ENCODE measurements around the gene LYSET. TPM values are rescaled to one million over a fixed set of nuclear protein-coding genes. Genes with fewer than 3 reads are reported as not detected.
A peak's percentile ranks its signal among the peaks of the same experiment; 100 is the strongest.

The LYSET gene
- total RNA-seq, 2 donors from 2014 or later = 31.3 to 36.8 TPM

DNA sequence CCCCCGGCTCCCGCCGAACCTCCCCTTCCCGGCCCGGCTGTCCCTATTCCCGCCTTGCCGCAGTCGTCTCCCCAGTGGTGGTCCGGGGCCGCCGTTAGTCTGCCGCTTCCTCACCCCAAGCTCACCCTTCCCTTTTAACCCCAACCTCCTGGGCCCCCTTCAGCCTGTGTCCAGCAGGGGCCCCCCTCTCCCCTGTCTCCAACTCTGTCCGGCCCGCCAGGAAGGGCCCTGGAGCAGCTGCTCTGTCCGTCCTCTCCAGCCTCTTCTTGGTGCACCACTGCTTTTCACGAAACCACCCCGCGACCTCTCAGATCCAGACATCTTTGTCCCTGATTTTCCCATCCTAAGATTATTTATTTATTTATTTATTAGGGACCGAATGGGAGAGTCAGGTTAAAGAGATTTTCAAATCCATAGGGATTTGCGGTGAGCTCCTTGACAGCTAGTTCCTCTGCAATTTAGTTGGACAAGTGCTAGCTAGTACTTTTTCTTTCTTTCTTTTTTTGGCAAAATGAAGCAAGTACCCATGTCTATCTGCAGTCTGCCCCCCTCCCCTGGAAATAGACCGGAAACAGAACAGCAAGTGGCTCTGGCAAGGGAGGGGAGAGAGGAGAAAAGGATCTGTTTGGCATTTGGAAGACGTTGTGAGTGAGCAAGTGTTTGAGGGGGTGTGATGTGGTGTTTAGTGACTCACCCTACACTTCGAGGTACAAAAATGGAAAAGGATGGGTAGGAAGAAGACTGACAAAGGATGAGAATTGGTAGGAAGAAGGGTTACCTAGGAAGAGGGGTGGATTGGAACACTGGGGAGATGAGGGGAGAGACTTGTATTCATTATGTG lies 22.6 kb downstream of the LYSET start:
- H3K9ac ChIP-seq (ENCODE audit: low read depth in 2 of 2, low read length in 2 of 2) = peak overlapping the region; percentile 76 to 85
- intact Hi-C loops (cut with DNase I) = no loop called here
- peak overlapping the region; percentile 86 for H3K27ac ChIP-seq
- TF ChIP-seq, protein P1, sequence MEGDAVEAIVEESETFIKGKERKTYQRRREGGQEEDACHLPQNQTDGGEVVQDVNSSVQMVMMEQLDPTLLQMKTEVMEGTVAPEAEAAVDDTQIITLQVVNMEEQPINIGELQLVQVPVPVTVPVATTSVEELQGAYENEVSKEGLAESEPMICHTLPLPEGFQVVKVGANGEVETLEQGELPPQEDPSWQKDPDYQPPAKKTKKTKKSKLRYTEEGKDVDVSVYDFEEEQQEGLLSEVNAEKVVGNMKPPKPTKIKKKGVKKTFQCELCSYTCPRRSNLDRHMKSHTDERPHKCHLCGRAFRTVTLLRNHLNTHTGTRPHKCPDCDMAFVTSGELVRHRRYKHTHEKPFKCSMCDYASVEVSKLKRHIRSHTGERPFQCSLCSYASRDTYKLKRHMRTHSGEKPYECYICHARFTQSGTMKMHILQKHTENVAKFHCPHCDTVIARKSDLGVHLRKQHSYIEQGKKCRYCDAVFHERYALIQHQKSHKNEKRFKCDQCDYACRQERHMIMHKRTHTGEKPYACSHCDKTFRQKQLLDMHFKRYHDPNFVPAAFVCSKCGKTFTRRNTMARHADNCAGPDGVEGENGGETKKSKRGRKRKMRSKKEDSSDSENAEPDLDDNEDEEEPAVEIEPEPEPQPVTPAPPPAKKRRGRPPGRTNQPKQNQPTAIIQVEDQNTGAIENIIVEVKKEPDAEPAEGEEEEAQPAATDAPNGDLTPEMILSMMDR (IDR thresholded peaks at IDR 0.05) = peak; percentile 23
- H3K27me3 ChIP-seq = no peaks in the 10 kb centered on the region
- peak; percentile 48 for DNase-seq
- no peaks in the 10 kb centered on the region for H3K9me3 ChIP-seq
- H3K4me3 ChIP-seq = peak overlapping the region; percentile 83
- peaks cover 4% of the 10 kb centered on the region for H3K36me3 ChIP-seq
- no peaks in the 10 kb centered on the region for H3K4me1 ChIP-seq

DNA sequence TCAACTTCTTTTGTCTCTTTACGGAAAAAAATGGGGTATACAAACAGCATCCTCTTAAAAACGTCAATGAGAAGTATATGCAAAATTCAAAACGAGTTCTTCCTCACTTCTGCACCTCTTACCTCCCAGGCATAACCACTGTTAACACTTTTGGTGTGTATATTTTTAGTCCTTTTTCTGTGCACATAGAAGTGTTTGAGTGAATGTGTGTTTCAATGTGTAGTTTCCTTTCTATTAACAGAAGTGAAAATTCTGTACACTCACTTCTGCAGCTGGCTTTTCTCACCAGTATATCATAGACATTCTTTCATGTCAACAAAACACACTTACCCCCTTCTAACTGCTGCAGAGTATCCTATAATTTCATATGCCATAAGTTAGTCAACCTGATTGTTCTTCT lies 27.3 kb downstream of the LYSET start:
- intact Hi-C loops (cut with DNase I) = no loop called here
- no peak for DNase-seq
- Histone ChIP-seq H3K27ac (no peak overlapping the region), H3K9ac (ENCODE audit: low read depth in 2 of 2, low read length in 2 of 2) (no peak overlapping the region), H3K9me3 (no peaks in the 10 kb centered on the region), H3K4me3 (no peak overlapping the region), H3K36me3 (peaks cover 4% of the 10 kb centered on the region), H3K4me1 (no peaks in the 10 kb centered on the region), H3K27me3 (no peaks in the 10 kb centered on the region)
- TF ChIP-seq, protein P1 (IDR thresholded peaks at IDR 0.05) = no peak

DNA sequence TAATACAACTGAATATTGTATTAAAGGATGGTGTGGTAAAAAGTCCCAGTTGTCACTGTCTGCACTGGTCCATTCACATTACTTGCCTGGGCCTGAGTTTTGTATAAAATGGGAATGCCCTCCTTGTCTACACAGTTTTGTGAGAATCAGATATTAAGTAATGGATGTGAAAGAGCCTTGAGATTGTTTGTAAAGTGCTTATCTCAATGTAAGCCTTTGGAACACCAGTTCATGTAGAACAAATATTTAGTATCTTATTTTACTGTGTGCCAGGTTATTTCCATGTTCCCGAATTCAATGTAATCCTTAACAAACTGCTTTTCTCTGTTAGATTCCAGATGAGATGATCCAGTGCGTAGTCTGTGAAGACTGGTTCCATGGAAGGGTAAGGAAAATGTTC lies 29.5 kb downstream of the LYSET start:
- H3K27me3 ChIP-seq = no peaks in the 10 kb centered on the region
- no peak overlapping the region for H3K27ac ChIP-seq
- DNase-seq = no peak
- H3K9ac ChIP-seq (ENCODE audit: low read depth in 2 of 2, low read length in 2 of 2) = no peak overlapping the region
- intact Hi-C loops (cut with DNase I) = no loop called here
- TF ChIP-seq, protein P1 (IDR thresholded peaks at IDR 0.05) = no peak
- H3K9me3 ChIP-seq = no peaks in the 10 kb centered on the region
- no peaks in the 10 kb centered on the region for H3K4me1 ChIP-seq
- no peak overlapping the region for H3K4me3 ChIP-seq
- peaks cover 4% of the 10 kb centered on the region for H3K36me3 ChIP-seq

DNA sequence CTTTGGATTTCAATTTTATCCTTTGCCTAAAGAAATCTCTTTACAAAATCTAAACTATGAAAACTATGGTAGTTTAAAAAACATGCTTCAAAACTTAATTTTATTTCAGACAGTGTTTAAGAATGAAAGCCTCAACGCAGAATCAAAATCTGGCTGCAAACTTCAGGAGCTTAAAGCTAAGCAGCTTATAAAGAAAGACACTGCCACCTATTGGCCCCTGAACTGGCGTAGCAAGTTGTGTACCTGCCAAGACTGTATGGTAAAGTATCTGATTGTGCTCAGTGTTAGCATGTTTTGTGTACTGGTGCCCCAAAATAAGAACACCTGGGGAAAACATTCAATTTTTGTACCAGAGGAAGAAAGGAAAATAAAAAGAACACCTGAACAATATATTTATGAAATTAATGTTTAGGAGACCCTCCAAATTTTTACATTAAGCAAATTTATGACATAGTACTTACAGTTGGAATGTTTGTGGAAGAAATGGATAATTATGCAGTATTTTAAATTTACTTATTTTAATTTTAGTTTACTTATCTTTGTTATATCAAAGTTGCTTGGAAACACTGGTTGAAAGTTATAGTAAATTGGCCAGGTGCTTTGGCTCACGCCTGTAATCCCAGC lies 34.1 kb downstream of the LYSET start:
- Histone ChIP-seq H3K4me3 (no peak overlapping the region), H3K27me3 (no peaks in the 10 kb centered on the region), H3K9ac (ENCODE audit: low read depth in 2 of 2, low read length in 2 of 2) (no peak overlapping the region), H3K27ac (no peak overlapping the region), H3K9me3 (no peaks in the 10 kb centered on the region), H3K36me3 (no peaks in the 10 kb centered on the region), H3K4me1 (no peaks in the 10 kb centered on the region)
- peak; percentile 48 for DNase-seq
- intact Hi-C loops (cut with DNase I) = no loop called here
- TF ChIP-seq, protein P1 (IDR thresholded peaks at IDR 0.05) = peak; percentile 43

DNA sequence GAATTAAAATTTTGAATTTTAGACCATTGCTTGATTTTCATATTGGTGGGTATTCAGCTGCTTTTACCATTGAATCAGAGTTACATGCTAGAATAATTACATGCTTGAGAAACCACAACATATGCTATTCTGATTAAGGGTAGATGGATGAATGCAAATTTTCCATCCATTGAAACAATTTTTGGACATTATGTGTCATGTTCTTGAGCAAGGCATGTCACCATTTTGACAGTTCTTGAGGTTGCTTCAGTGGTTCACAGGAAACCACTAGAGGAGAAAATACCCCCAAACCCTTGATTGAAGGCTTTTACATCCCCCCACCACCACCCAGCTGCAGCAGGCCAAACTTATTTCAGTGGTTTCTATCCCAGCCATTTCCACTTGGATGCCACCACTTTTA lies 35.4 kb downstream of the LYSET start:
- no peak for DNase-seq
- Histone ChIP-seq H3K9me3 (no peaks in the 10 kb centered on the region), H3K4me1 (no peaks in the 10 kb centered on the region), H3K9ac (ENCODE audit: low read depth in 2 of 2, low read length in 2 of 2) (no peak overlapping the region), H3K27ac (no peak overlapping the region), H3K36me3 (peaks cover 4% of the 10 kb centered on the region), H3K27me3 (no peaks in the 10 kb centered on the region), H3K4me3 (no peak overlapping the region)
- TF ChIP-seq, protein P1 (IDR thresholded peaks at IDR 0.05) = no peak
- intact Hi-C loops (cut with DNase I) = no loop called here

Measured in colonic mucosa (tissue), 4 donors.